GM12892 (cell line): ENCODE data around the gene PMPCB.

Source experiments
- POLR2A ChIP-seq: IDR thresholded peaks from 2 replicates; pipeline ENCODE4 v1.6.1; 2011; ENCODE audit warnings: low read depth, low read length, control low read depth
- POLR2AphosphoS5 ChIP-seq: IDR thresholded peaks from 2 replicates; pipeline ENCODE4 v1.6.1; 2011; ENCODE audit warnings: low read depth, low read length, control low read depth
- TAF1 ChIP-seq: IDR thresholded peaks from 2 replicates; pipeline ENCODE4 v1.6.1; 2011; ENCODE audit warnings: low read depth, mild to moderate bottlenecking, control low read depth, low read length, borderline replicate concordance

GRCh38 chr7:103297837-103298179 lies 573 bp downstream of the PMPCB start:
- TF ChIP-seq POLR2A (no peak), POLR2AphosphoS5 (no peak), TAF1 (no peak)
